CD14-positive monocyte (primary cell): ENCODE data around the gene NRDE2. TPM values are rescaled to one million over a fixed set of nuclear protein-coding genes. Genes with fewer than 3 reads are reported as not detected.

Source experiments
- DNase-seq, 3 donors: peaks; one replicate each; pipeline ENCODE4 v3.0.0-alpha.2; 2011 to 2022
- H2AFZ ChIP-seq: 2 replicates; pipeline ENCODE4 v1.6.0; 2012; ENCODE audit warnings: mild to moderate bottlenecking, low read depth, low read length, inconsistent platforms; ENCODE audit not compliant: insufficient read depth, poor library complexity, severe bottlenecking
- H3K27ac ChIP-seq, 2 donors: 1 replicate in 1 of 2; 2 replicates in 1 of 2; pipeline ENCODE4 v1.5.1; 2012 to 2013; ENCODE audit warnings: low read length in 2 of 2, control low read depth in 1 of 2, inconsistent platforms in 1 of 2, low read depth in 1 of 2, mild to moderate bottlenecking in 1 of 2
- H3K27me3 ChIP-seq, 2 donors: one replicate each; pipeline versions ENCODE4 v1.6.0 to v1.6.1; 2011 to 2013; ENCODE audit warnings: low read length in 2 of 2; ENCODE audit not compliant: control insufficient read depth in 2 of 2, insufficient read depth in 2 of 2
- H3K36me3 ChIP-seq, 2 donors: replicated peaks in 1 of 2; 1 replicate in 1 of 2; 2 replicates in 1 of 2; pipeline versions ENCODE4 v1.5.1 to v1.6.1; 2012 to 2013; ENCODE audit warnings: low read length in 2 of 2, control low read depth in 1 of 2, inconsistent platforms in 1 of 2, mild to moderate bottlenecking in 1 of 2; ENCODE audit not compliant: insufficient read depth in 2 of 2, control insufficient read depth in 1 of 2
- H3K4me1 ChIP-seq, 2 donors: 1 replicate in 1 of 2; 2 replicates in 1 of 2; pipeline versions ENCODE4 v1.5.1 to v1.6.1; 2012 to 2013; ENCODE audit warnings: low read length in 2 of 2, control low read depth in 1 of 2, inconsistent platforms in 1 of 2, mild to moderate bottlenecking in 1 of 2, moderate library complexity in 1 of 2; ENCODE audit not compliant: insufficient read depth in 2 of 2, control insufficient read depth in 1 of 2
- H3K4me2 ChIP-seq: replicated peaks from 2 replicates; pipeline ENCODE3; 2012; ENCODE audit warnings: low read length, moderate library complexity, mild to moderate bottlenecking; ENCODE audit not compliant: poor library complexity, severe bottlenecking; ENCODE audit errors: extremely low read depth
- H3K4me3 ChIP-seq, 3 experiments: fragments of 200-600 bp in 1 of 3; sonication (generic) in 1 of 3; replicated peaks in 1 of 3; 1 replicate in 2 of 3; 2 replicates in 1 of 3; pipeline ENCODE4 v1.5.1; 2011 to 2013; ENCODE audit warnings: low read length in 3 of 3, mild to moderate bottlenecking in 3 of 3, control low read depth in 2 of 3, low read depth in 2 of 3, inconsistent platforms in 1 of 3, moderate library complexity in 1 of 3
- H3K79me2 ChIP-seq: 2 replicates; pipeline ENCODE4 v1.6.0; 2012; ENCODE audit warnings: mild to moderate bottlenecking, control low read depth, inconsistent platforms, low read length, moderate library complexity; ENCODE audit not compliant: insufficient read depth
- H3K9ac ChIP-seq: 2 replicates; pipeline ENCODE4 v1.6.0; 2017; ENCODE audit warnings: low read length, mild to moderate bottlenecking; ENCODE audit not compliant: insufficient read depth, poor library complexity, severe bottlenecking
- H3K9me3 ChIP-seq, 2 donors: replicated peaks in 1 of 2; 1 replicate in 1 of 2; 2 replicates in 1 of 2; pipeline versions ENCODE4 v1.5.1 to v1.6.1; 2012 to 2013; ENCODE audit warnings: low read length in 2 of 2, control low read depth in 1 of 2; ENCODE audit not compliant: control insufficient read depth in 1 of 2, insufficient read depth in 1 of 2
- H4K20me1 ChIP-seq: 2 replicates; pipeline ENCODE4 v1.6.0; 2012; ENCODE audit warnings: mild to moderate bottlenecking, low read length, control low read depth, moderate library complexity; ENCODE audit not compliant: insufficient read depth
- H3K27ac Mint-ChIP-seq, 7 donors: one replicate each; pipeline ENCODE4 v1.8.0; 2020; ENCODE audit warnings: mild to moderate bottlenecking in 7 of 7, mixed read lengths in 7 of 7, moderate library complexity in 6 of 7, inconsistent platforms in 2 of 7
- H3K27me3 Mint-ChIP-seq, 3 donors: one replicate each; pipeline ENCODE4 v1.8.0; 2021 to 2022; ENCODE audit warnings: low read depth in 3 of 3, mild to moderate bottlenecking in 3 of 3, mixed read lengths in 3 of 3, moderate library complexity in 3 of 3, inconsistent platforms in 1 of 3
- H3K36me3 Mint-ChIP-seq, 2 donors: one replicate each; pipeline ENCODE4 v1.8.0; 2020; ENCODE audit warnings: mixed read lengths in 2 of 2, inconsistent platforms in 1 of 2, mild to moderate bottlenecking in 1 of 2
- H3K4me1 Mint-ChIP-seq: one replicate; pipeline ENCODE4 v1.8.0; 2020; ENCODE audit warnings: mild to moderate bottlenecking, mixed read lengths
- H3K4me3 Mint-ChIP-seq, 2 donors: one replicate each; pipeline ENCODE4 v1.8.0; 2020; ENCODE audit warnings: mild to moderate bottlenecking in 2 of 2, mixed read lengths in 2 of 2, moderate library complexity in 1 of 2
- H3K9me3 Mint-ChIP-seq, 7 donors: one replicate each; pipeline ENCODE4 v1.8.0; 2020 to 2022; ENCODE audit warnings: mixed read lengths in 7 of 7, mild to moderate bottlenecking in 6 of 7, moderate library complexity in 6 of 7, inconsistent platforms in 2 of 7
- WGBS: methylation state at CpG from one replicate; pipeline ENCODE4 v1.1.5; 2013; ENCODE audit warnings: missing lambda C conversion rate; ENCODE audit not compliant: insufficient coverage; 5-methylcytosine and 5-hydroxymethylcytosine counted together
- intact Hi-C, 2 donors: fragments of 100-400 bp; cut with micrococcal nuclease; formaldehyde crosslinking; loops; one replicate each; pipeline versions ENCODE4 v1.15.0 to v1.15.1; 2023
- polyA minus RNA-seq: library from RNA; depleted of rRNA, polyadenylated mRNA; stranded (reverse); fragments of >200 nt; gene quantifications from 2 replicates; pipeline ENCODE4 v1.2.3, GENCODE V29; 2012
- polyA plus RNA-seq, 3 donors: library from polyadenylated mRNA; depleted of rRNA in 1 of 3; unstranded in 2 of 3; stranded (reverse) in 1 of 3; fragments of 300-500 nt in 2 of 3; fragments of >200 nt in 1 of 3; fragmentation: Illumina TruSeq in 2 of 3; gene quantifications; 1 replicate in 2 of 3; 2 replicates in 1 of 3; pipeline ENCODE4 v1.2.3, GENCODE V29; 2012 to 2021
- total RNA-seq, 12 experiments: library from RNA in 1 of 12; stranded (reverse) in 1 of 12; fragments of 120-200 nt in 1 of 12; gene quantifications; one replicate each; pipeline ENCODE4 v1.2.4 and lab custom pipeline; 2013 to 2026; ENCODE audit warnings: mixed read lengths in 6 of 12, inconsistent platforms in 1 of 12
- TF ChIP-seq, protein P1 (sequence below): fragments of 200-600 bp; IDR thresholded peaks from one replicate; pipeline ENCODE4 v1.8.0; 2022; ENCODE audit warnings: antibody characterized with exemption, mild to moderate bottlenecking

NRDE2 gene, protein sequence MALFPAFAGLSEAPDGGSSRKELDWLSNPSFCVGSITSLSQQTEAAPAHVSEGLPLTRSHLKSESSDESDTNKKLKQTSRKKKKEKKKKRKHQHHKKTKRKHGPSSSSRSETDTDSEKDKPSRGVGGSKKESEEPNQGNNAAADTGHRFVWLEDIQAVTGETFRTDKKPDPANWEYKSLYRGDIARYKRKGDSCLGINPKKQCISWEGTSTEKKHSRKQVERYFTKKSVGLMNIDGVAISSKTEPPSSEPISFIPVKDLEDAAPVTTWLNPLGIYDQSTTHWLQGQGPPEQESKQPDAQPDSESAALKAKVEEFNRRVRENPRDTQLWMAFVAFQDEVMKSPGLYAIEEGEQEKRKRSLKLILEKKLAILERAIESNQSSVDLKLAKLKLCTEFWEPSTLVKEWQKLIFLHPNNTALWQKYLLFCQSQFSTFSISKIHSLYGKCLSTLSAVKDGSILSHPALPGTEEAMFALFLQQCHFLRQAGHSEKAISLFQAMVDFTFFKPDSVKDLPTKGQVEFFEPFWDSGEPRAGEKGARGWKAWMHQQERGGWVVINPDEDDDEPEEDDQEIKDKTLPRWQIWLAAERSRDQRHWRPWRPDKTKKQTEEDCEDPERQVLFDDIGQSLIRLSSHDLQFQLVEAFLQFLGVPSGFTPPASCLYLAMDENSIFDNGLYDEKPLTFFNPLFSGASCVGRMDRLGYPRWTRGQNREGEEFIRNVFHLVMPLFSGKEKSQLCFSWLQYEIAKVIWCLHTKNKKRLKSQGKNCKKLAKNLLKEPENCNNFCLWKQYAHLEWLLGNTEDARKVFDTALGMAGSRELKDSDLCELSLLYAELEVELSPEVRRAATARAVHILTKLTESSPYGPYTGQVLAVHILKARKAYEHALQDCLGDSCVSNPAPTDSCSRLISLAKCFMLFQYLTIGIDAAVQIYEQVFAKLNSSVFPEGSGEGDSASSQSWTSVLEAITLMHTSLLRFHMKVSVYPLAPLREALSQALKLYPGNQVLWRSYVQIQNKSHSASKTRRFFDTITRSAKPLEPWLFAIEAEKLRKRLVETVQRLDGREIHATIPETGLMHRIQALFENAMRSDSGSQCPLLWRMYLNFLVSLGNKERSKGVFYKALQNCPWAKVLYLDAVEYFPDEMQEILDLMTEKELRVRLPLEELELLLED
- total RNA-seq (2013), result 12.2 TPM
- polyA plus RNA-seq (1 to 10 TPM; 4.7 to 7.4 (median 6.7) TPM), polyA minus RNA-seq (6.8 and 10.9 TPM in 2 replicates), total RNA-seq (lab: John Stamatoyannopoulos, UW) (14.8 to 53.5 (median 34.9) reads per million in 11 experiments)

DNA sequence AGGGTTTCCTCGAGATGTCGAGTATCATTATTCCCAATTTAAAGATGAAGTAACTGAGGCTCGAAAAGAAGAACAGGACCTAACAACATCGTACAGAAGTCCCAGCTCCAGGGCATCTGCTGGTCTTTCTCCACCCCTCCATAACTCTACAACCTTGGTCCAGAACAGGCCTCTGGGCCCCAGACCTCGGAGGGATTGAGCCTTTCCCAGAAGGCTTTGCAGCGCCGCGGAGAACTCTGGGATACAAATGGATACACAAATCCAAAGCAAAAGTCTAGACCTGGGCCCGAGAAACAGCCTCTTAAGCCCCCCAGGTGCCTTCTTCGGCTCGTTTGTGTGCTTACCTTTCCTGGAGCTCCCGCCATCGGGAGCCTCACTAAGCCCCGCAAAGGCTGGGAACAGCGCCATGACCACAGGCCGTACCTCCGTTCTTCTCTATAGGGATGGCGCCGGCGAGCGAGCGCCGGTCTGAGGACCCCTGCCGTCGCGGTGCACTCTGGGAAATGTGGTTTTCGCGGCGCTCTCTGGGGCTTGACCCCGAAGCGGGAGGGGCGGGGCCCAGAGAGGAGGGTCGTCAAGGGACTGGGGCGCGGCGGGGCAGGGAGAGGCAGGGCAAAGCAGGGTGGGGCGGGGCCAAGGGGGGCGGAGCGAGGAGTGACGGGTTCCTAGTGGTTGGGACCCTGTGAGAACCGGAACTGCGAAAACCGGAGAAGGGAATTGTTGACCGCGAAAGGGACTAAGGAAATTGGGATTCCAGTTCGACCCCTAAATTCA lies at the start of gene NRDE2:
Gene NRDE2 (minus strand): TSS at position 445 of the 774 bp plus-strand sequence. CDS start 37 bp downstream, at position 408.
- intact Hi-C loops, result loop anchor here (5.0 kb wide), 1 partner anchor 51 kb away; no protein-coding TSS in a partner anchor
- H3K27ac Mint-ChIP-seq, result peak within 1 kb of the TSS; percentile 84 to 95 (median 93)
- Histone ChIP-seq H3K4me3 (peak within 1 kb of the TSS; percentile 67 to 93 (median 89)), H3K9me3 (no peaks in the 10 kb centered on the region), H3K36me3 (peaks cover 0 to 3% of the 10 kb centered on the region in 2 donors), H3K4me1 (peaks cover 15 to 16% of the 10 kb centered on the region in 2 donors), H3K27me3 (peaks cover 9 to 22% of the 10 kb centered on the region in 2 donors), H3K9ac (peak within 1 kb of the TSS; percentile 82), H3K27ac (peak within 1 kb of the TSS; percentile 86 to 93), H3K79me2 (peaks cover 48% of the 10 kb centered on the region), H4K20me1 (no peaks in the 10 kb centered on the region), H3K4me2 (peak within 1 kb of the TSS; percentile 83), H2AFZ (peak within 1 kb of the TSS; percentile 96)
- no peaks in the 10 kb centered on the region for H3K36me3 Mint-ChIP-seq
- peaks cover 0 to 8% (median 0%) of the 10 kb centered on the region in 7 donors for H3K9me3 Mint-ChIP-seq
- TF ChIP-seq, protein P1, sequence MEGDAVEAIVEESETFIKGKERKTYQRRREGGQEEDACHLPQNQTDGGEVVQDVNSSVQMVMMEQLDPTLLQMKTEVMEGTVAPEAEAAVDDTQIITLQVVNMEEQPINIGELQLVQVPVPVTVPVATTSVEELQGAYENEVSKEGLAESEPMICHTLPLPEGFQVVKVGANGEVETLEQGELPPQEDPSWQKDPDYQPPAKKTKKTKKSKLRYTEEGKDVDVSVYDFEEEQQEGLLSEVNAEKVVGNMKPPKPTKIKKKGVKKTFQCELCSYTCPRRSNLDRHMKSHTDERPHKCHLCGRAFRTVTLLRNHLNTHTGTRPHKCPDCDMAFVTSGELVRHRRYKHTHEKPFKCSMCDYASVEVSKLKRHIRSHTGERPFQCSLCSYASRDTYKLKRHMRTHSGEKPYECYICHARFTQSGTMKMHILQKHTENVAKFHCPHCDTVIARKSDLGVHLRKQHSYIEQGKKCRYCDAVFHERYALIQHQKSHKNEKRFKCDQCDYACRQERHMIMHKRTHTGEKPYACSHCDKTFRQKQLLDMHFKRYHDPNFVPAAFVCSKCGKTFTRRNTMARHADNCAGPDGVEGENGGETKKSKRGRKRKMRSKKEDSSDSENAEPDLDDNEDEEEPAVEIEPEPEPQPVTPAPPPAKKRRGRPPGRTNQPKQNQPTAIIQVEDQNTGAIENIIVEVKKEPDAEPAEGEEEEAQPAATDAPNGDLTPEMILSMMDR, result no peak
- peaks cover 14 to 26% (median 16%) of the 10 kb centered on the region in 3 donors for H3K27me3 Mint-ChIP-seq
- 3% methylated on average over 40 of the region's 46 CpGs for WGBS
- H3K4me3 Mint-ChIP-seq, result peak within 1 kb of the TSS; percentile 88 to 90
- H3K4me1 Mint-ChIP-seq, result peaks cover 23% of the 10 kb centered on the region
- DNase-seq, result peak; percentile 92 to 93 (median 92)
